IMR-90 (cell line): Measurements from ENCODE around the gene OPTN. TPM values are rescaled to one million over a fixed set of nuclear protein-coding genes. Genes with fewer than 3 reads are reported as not detected.

Experiments used
- ATAC-seq: fragments of 200-7000 bp; cut with Tn5 transposase; 2 replicates; pipeline ENCODE4 v1.9.1; 2020; ENCODE audit warnings: low read depth, mild to moderate bottlenecking, moderate library complexity
- BruUV-seq: library from RNA; stranded (reverse); fragments of 400-500 nt; replicated peaks from 2 replicates; lab custom pipeline; 2021; lab: Mats Ljungman, UMichigan
- CTCF ChIA-PET: fragments of 300-600 bp; formaldehyde crosslinking; extraction: SDS; loops from one replicate; lab custom pipeline; 2021; ENCODE audit warnings: antibody characterized with exemption; lab: Yijun Ruan, JAX
- POLR2A ChIA-PET: fragments of 300-600 bp; sonication (Branson Sonifier 250); formaldehyde crosslinking; loops from one replicate; lab custom pipeline; 2022; ENCODE audit warnings: antibody characterized with exemption; ENCODE audit not compliant: unreplicated experiment; lab: Charles Lee
- DNase-seq: peaks from one replicate; pipeline ENCODE4 v3.0.0; 2013
- H2AFZ ChIP-seq: replicated peaks from 2 replicates; pipeline ENCODE3; 2013; ENCODE audit warnings: low read length, mild to moderate bottlenecking; ENCODE audit not compliant: poor library complexity
- H2AK5ac ChIP-seq: 2 replicates; pipeline ENCODE4 v1.6.1; 2013; ENCODE audit warnings: low read depth, low read length, inconsistent platforms
- H2AK9ac ChIP-seq: replicated peaks from 2 replicates; pipeline ENCODE3; 2013; ENCODE audit warnings: mild to moderate bottlenecking, low read depth, low read length, moderate library complexity; ENCODE audit not compliant: poor library complexity
- H2BK120ac ChIP-seq: 2 replicates; pipeline ENCODE4 v1.6.1; 2013; ENCODE audit warnings: low read depth, low read length, inconsistent platforms
- H2BK15ac ChIP-seq: 3 replicates; pipeline ENCODE4 v1.6.1; 2013; ENCODE audit warnings: low read depth, low read length, inconsistent platforms
- H2BK20ac ChIP-seq: 2 replicates; pipeline ENCODE4 v1.6.1; 2013; ENCODE audit warnings: low read depth, mild to moderate bottlenecking, inconsistent platforms, low read length, moderate library complexity
- H2BK5ac ChIP-seq: 2 replicates; pipeline ENCODE4 v1.6.1; 2013; ENCODE audit warnings: mild to moderate bottlenecking, low read depth, low read length, inconsistent platforms; ENCODE audit not compliant: poor library complexity, severe bottlenecking
- H3K14ac ChIP-seq: replicated peaks from 2 replicates; pipeline ENCODE4 v1.6.1; 2013; ENCODE audit warnings: low read depth, low read length, inconsistent platforms
- H3K18ac ChIP-seq: 2 replicates; pipeline ENCODE4 v1.6.1; 2013; ENCODE audit warnings: low read depth, low read length, control low read depth
- H3K23ac ChIP-seq: 2 replicates; pipeline ENCODE4 v1.6.1; 2013; ENCODE audit warnings: low read depth, low read length, inconsistent platforms
- H3K27ac ChIP-seq: 2 replicates; pipeline ENCODE4 v1.5.1; 2013; ENCODE audit warnings: mild to moderate bottlenecking, control low read depth, low read length; ENCODE audit not compliant: insufficient read depth
- H3K27me3 ChIP-seq: 2 replicates; pipeline ENCODE4 v1.6.1; 2013; ENCODE audit warnings: low read length; ENCODE audit not compliant: control insufficient read depth, insufficient read depth
- H3K36me3 ChIP-seq: 2 replicates; pipeline ENCODE4 v1.6.1; 2013; ENCODE audit warnings: low read length, mixed read lengths; ENCODE audit not compliant: control insufficient read depth, insufficient read depth
- H3K4ac ChIP-seq: 2 replicates; pipeline ENCODE4 v1.6.1; 2013; ENCODE audit warnings: low read depth, low read length, inconsistent platforms
- H3K4me1 ChIP-seq: 2 replicates; pipeline ENCODE4 v1.6.1; 2013; ENCODE audit warnings: low read length, mixed read lengths; ENCODE audit not compliant: control insufficient read depth, insufficient read depth
- H3K4me2 ChIP-seq: 2 replicates; pipeline ENCODE4 v1.6.1; 2013; ENCODE audit warnings: low read depth, mild to moderate bottlenecking, control low read depth, low read length, moderate library complexity
- H3K4me3 ChIP-seq: 2 replicates; pipeline ENCODE4 v1.5.1; 2013; ENCODE audit warnings: low read depth, mild to moderate bottlenecking, control low read depth, low read length, moderate library complexity; ENCODE audit not compliant: insufficient read depth
- H3K56ac ChIP-seq: 2 replicates; pipeline ENCODE4 v1.6.1; 2013; ENCODE audit warnings: low read length, inconsistent platforms; ENCODE audit not compliant: insufficient read depth; ENCODE audit errors: extremely low read depth
- H3K79me1 ChIP-seq, 2 experiments: 2 replicates each; pipeline ENCODE4 v1.6.1; 2013; ENCODE audit warnings: low read length in 2 of 2, inconsistent platforms in 1 of 2, low read depth in 1 of 2
- H3K9ac ChIP-seq: 2 replicates; pipeline ENCODE4 v1.6.1; 2013; ENCODE audit warnings: low read depth, low read length, control low read depth
- H3K9me1 ChIP-seq: 2 replicates; pipeline ENCODE4 v1.6.1; 2013; ENCODE audit warnings: low read length, inconsistent platforms; ENCODE audit not compliant: insufficient read depth
- H3K9me3 ChIP-seq: 2 replicates; pipeline ENCODE4 v1.6.1; 2013; ENCODE audit warnings: low read length; ENCODE audit not compliant: control insufficient read depth, insufficient read depth
- H4K20me1 ChIP-seq: 2 replicates; pipeline ENCODE4 v1.6.1; 2013; ENCODE audit warnings: low read length, inconsistent platforms; ENCODE audit not compliant: insufficient read depth
- H4K5ac ChIP-seq: 2 replicates; pipeline ENCODE4 v1.6.1; 2013; ENCODE audit warnings: mild to moderate bottlenecking, low read depth, low read length, control low read depth
- H4K8ac ChIP-seq, 2 experiments: 2 replicates each; pipeline ENCODE4 v1.6.1; 2013; ENCODE audit warnings: low read depth in 2 of 2, low read length in 2 of 2, control low read depth in 1 of 2, inconsistent platforms in 1 of 2
- H4K91ac ChIP-seq: 2 replicates; pipeline ENCODE4 v1.6.1; 2013; ENCODE audit warnings: low read depth, low read length, inconsistent platforms; ENCODE audit not compliant: insufficient read depth
- BHLHE40 ChIP-seq: fragments of 150-350 bp; IDR thresholded peaks from 2 replicates; pipeline ENCODE4 v1.6.1; 2016; ENCODE audit warnings: mild to moderate bottlenecking, low read depth, low read length
- FOS ChIP-seq: fragments of 150-350 bp; IDR thresholded peaks from 2 replicates; pipeline ENCODE4 v1.6.1; 2016; ENCODE audit warnings: low read depth, low read length
- MAFK ChIP-seq: IDR thresholded peaks from 2 replicates; pipeline ENCODE4 v1.6.1; 2012; ENCODE audit warnings: low read depth, low read length, improper control_type of control experiment
- MAZ ChIP-seq: IDR thresholded peaks from 2 replicates; pipeline ENCODE4 v1.6.1; 2012; ENCODE audit warnings: low read depth, mild to moderate bottlenecking, low read length, improper control_type of control experiment, moderate library complexity, borderline replicate concordance
- MXI1 ChIP-seq: IDR thresholded peaks from 2 replicates; pipeline ENCODE4 v1.6.1; 2012; ENCODE audit warnings: low read depth, mild to moderate bottlenecking, low read length, moderate library complexity, borderline replicate concordance
- NFE2L2 ChIP-seq: fragments of 150-350 bp; IDR thresholded peaks from 2 replicates; pipeline ENCODE4 v1.6.1; 2016; ENCODE audit warnings: low read depth, mild to moderate bottlenecking, low read length
- RAD21 ChIP-seq: IDR thresholded peaks from 2 replicates; pipeline ENCODE4 v1.6.1; 2012; ENCODE audit warnings: low read length, improper control_type of control experiment
- SMC3 ChIP-seq: fragments of 150-350 bp; IDR thresholded peaks from 2 replicates; pipeline ENCODE4 v1.6.1; 2016; ENCODE audit warnings: low read depth, mild to moderate bottlenecking, antibody characterized with exemption, low read length, moderate library complexity
- USF2 ChIP-seq: fragments of 150-350 bp; IDR thresholded peaks from 2 replicates; pipeline ENCODE4 v1.6.1; 2017; ENCODE audit warnings: mild to moderate bottlenecking, antibody characterized with exemption, low read length, low read depth
- WGBS, 2 experiments: methylation state at CpG; one replicate each; pipeline versions ENCODE4 v1.1.5 to v1.1.7; 2013; ENCODE audit warnings: missing lambda C conversion rate in 2 of 2; ENCODE audit not compliant: insufficient read length in 1 of 2; ENCODE audit errors: extremely low coverage in 2 of 2; 5-methylcytosine and 5-hydroxymethylcytosine counted together
- dilution Hi-C: fragments of 300-500 bp; cut with HindIII; formaldehyde crosslinking; loops from one replicate; pipeline ENCODE4 v1.14.3; 2018; ENCODE audit warnings: low sequenced_read_pairs; ENCODE audit not compliant: unreplicated experiment
- in situ Hi-C: fragments of 300-500 bp; cut with MboI; formaldehyde crosslinking; loops from 3 replicates; pipeline ENCODE4 v1.14.3; 2019; ENCODE audit warnings: low sequenced_read_pairs, inconsistent platforms, mixed read lengths
- intact Hi-C: fragments of 100-400 bp; cut with micrococcal nuclease; formaldehyde crosslinking; loops from 2 replicates; pipeline ENCODE4 v1.10.0; 2022
- polyA plus RNA-seq, 3 experiments: library from polyadenylated mRNA; depleted of rRNA; stranded (reverse); fragments of >200 nt; gene quantifications; 2 replicates each; pipeline ENCODE4 v1.2.3, GENCODE V29; 2012; ENCODE audit warnings: low replicate concordance in 1 of 3
- total RNA-seq: library from RNA; depleted of rRNA; stranded (reverse); fragments of >200 nt; gene quantifications from 2 replicates; pipeline ENCODE4 v1.2.3, GENCODE V29; 2012
- TF ChIP-seq, protein P1 (sequence below): fragments of 150-350 bp; IDR thresholded peaks from 2 replicates; pipeline ENCODE4 v1.6.1; 2016; ENCODE audit warnings: low read depth, mild to moderate bottlenecking, low read length, moderate library complexity, borderline replicate concordance
- TF ChIP-seq, protein P2 (sequence below): conservative IDR thresholded peaks from 2 replicates; pipeline ENCODE4 v1.5.1; 2012; ENCODE audit warnings: mild to moderate bottlenecking, low read depth, low read length, improper control_type of control experiment

OPTN gene
- total and polyA plus RNA-seq, 2 of the 4 experiments (the other 2 are of a cell fraction) = 34.8 to 41.4 TPM

- H3K27me3 ChIP-seq = no peaks in the 10 kb centered on the region
- no peak overlapping the region for H4K8ac ChIP-seq
- H2BK120ac ChIP-seq = no peak overlapping the region
- 100% methylated on average over 3 of the region's 14 CpGs; no CpG with 5 or more reads in 1 of the 2 experiments for whole genome bisulfite sequencing, 2 experiments
- ChIA-PET CTCF (no interaction called here), POLR2A (no interaction called here)
- ATAC-seq (no peak), DNase-seq (no peak)
- H3K9ac ChIP-seq = no peak overlapping the region
- H3K36me3 ChIP-seq = peaks cover 14% of the 10 kb centered on the region
- H3K4me2 ChIP-seq = no peak overlapping the region
- no peak overlapping the region for H4K91ac ChIP-seq
- no peak overlapping the region for H2BK15ac ChIP-seq
- no peaks in the 10 kb centered on the region for H3K9me3 ChIP-seq
- no peak overlapping the region for H2BK20ac ChIP-seq
- H3K4me1 ChIP-seq = peaks cover 9% of the 10 kb centered on the region
- H3K23ac ChIP-seq = no peak overlapping the region
- no peak overlapping the region for H3K4ac ChIP-seq
- no peak overlapping the region for H3K27ac ChIP-seq
- no TSS peak for BruUV-seq
- peaks cover 18% of the 10 kb centered on the region for H3K9me1 ChIP-seq
- no peak overlapping the region for H3K18ac ChIP-seq
- intact Hi-C loops (no loop called here), dilution Hi-C loops (no loop called here), in situ Hi-C loops (no loop called here)
- H3K14ac ChIP-seq = no peak overlapping the region
- H2BK5ac ChIP-seq = no peak overlapping the region
- H3K56ac ChIP-seq = no peak overlapping the region
- no peak overlapping the region for H4K5ac ChIP-seq
- H3K79me1 ChIP-seq = peaks cover 35 to 74% of the 10 kb centered on the region in 2 experiments
- H3K4me3 ChIP-seq = no peak overlapping the region
- peaks cover 22% of the 10 kb centered on the region; the same call in 1 of the 2 replicates for H4K20me1 ChIP-seq
- H2AFZ ChIP-seq = no peak overlapping the region
- H2AK9ac ChIP-seq = no peak overlapping the region
- no peak overlapping the region for H2AK5ac ChIP-seq
- TF ChIP-seq FOS = no peak
- TF ChIP-seq MXI1 = no peak
- no peak for TF ChIP-seq BHLHE40
- TF ChIP-seq, protein P1, sequence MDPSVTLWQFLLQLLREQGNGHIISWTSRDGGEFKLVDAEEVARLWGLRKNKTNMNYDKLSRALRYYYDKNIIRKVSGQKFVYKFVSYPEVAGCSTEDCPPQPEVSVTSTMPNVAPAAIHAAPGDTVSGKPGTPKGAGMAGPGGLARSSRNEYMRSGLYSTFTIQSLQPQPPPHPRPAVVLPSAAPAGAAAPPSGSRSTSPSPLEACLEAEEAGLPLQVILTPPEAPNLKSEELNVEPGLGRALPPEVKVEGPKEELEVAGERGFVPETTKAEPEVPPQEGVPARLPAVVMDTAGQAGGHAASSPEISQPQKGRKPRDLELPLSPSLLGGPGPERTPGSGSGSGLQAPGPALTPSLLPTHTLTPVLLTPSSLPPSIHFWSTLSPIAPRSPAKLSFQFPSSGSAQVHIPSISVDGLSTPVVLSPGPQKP = no peak
- no peak for TF ChIP-seq SMC3
- TF ChIP-seq MAZ = no peak
- TF ChIP-seq RAD21 = no peak
- TF ChIP-seq NFE2L2 = no peak
- TF ChIP-seq USF2 = no peak
- TF ChIP-seq, protein P2, sequence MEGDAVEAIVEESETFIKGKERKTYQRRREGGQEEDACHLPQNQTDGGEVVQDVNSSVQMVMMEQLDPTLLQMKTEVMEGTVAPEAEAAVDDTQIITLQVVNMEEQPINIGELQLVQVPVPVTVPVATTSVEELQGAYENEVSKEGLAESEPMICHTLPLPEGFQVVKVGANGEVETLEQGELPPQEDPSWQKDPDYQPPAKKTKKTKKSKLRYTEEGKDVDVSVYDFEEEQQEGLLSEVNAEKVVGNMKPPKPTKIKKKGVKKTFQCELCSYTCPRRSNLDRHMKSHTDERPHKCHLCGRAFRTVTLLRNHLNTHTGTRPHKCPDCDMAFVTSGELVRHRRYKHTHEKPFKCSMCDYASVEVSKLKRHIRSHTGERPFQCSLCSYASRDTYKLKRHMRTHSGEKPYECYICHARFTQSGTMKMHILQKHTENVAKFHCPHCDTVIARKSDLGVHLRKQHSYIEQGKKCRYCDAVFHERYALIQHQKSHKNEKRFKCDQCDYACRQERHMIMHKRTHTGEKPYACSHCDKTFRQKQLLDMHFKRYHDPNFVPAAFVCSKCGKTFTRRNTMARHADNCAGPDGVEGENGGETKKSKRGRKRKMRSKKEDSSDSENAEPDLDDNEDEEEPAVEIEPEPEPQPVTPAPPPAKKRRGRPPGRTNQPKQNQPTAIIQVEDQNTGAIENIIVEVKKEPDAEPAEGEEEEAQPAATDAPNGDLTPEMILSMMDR = no peak
- no peak for TF ChIP-seq MAFK
Observed at GRCh38 chr10:13104697-13105096, 4.7 kb downstream of the OPTN start.
